ENCODE measurements around the gene PLIN5.

DNA sequence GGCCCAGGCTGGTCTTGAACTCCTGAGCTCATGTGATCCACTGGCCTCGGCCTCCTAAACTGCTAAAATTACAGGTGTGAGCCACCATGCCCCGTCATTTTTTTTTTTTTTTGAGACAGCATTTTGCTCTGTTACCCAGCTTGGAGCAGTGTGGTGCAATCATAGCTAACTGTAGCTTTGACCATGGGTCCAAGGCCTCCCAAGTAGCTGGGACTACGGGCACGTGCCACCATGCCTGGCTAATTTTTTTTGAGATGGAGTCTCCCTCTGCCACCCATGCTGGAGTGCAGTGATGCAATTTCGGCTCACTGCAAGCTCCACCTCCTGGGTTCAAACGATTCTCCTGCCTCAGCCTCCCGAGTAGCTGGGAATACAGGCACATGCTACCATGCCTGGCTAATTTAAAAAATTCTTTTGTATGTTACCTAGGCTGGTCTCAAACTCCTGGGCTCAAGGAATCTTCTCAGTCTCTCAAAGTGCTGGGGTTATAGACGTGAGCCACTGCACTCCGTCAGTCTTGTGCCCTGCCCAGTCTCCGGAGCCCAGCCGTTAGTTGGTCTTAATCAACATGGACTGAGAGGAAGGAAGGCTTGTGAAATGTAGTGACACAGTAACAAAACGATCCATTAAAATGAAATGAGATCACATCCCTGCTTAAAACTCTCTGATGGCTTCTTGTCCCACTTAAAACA, 6.2 kb upstream of the PLIN5 start:
- TF ChIP-seq, protein P1, sequence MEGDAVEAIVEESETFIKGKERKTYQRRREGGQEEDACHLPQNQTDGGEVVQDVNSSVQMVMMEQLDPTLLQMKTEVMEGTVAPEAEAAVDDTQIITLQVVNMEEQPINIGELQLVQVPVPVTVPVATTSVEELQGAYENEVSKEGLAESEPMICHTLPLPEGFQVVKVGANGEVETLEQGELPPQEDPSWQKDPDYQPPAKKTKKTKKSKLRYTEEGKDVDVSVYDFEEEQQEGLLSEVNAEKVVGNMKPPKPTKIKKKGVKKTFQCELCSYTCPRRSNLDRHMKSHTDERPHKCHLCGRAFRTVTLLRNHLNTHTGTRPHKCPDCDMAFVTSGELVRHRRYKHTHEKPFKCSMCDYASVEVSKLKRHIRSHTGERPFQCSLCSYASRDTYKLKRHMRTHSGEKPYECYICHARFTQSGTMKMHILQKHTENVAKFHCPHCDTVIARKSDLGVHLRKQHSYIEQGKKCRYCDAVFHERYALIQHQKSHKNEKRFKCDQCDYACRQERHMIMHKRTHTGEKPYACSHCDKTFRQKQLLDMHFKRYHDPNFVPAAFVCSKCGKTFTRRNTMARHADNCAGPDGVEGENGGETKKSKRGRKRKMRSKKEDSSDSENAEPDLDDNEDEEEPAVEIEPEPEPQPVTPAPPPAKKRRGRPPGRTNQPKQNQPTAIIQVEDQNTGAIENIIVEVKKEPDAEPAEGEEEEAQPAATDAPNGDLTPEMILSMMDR (IDR thresholded peaks at IDR 0.05; ENCODE audit: poor library complexity, severe bottlenecking), result no peak
- TF ChIP-seq EZH2 (IDR thresholded peaks at IDR 0.05; ENCODE audit: borderline replicate concordance, insufficient read depth, low read length, poor library complexity, severe bottlenecking) (no peak), EP300 (conservative IDR thresholded peaks at IDR 0.05; ENCODE audit: poor library complexity, severe bottlenecking) (no peak)

Measured in neural cell (in vitro differentiated cells).